Measurements from ENCODE around the gene ZNF287. TPM values are rescaled to one million over a fixed set of nuclear protein-coding genes. Genes with fewer than 3 reads are reported as not detected.
A peak's percentile ranks its signal among the peaks of the same experiment; 100 is the strongest.
"Not testable (repeated sequence)": the region's sequence is repeated elsewhere in the genome, so short reads cannot be mapped to it uniquely, and the experiment has no call there.

Gene ZNF287
- total and polyA plus RNA-seq, 7 donors, result 0.46 to 8.1 (median 5.0) TPM

- 23 to 33% methylated on average over 2 of the region's 2 CpGs for WGBS, 2 donors
- no peaks in the 10 kb centered on the region for H3K9me3 ChIP-seq
- H3K4me3 ChIP-seq, result no peak overlapping the region
- peaks cover 0 to 10% (median 0%) of the 10 kb centered on the region in 4 donors for H3K4me1 ChIP-seq
- no peaks in the 10 kb centered on the region for H3K36me3 ChIP-seq
- TF ChIP-seq CTCF (IDR thresholded peaks at IDR 0.05) (peak in 2 of 4 experiments; percentile 2 to 7), POLR2A (IDR thresholded peaks at IDR 0.05) (no peak)
- no peak for DNase-seq
- intact Hi-C loops (cut with DNase I), result loop anchor here (2.0 to 5.0 kb wide), 2 partner anchors 52 to 455 kb away; no protein-coding TSS in a partner anchor
- H3K27ac ChIP-seq, result peak overlapping the region; percentile 88 to 91 (median 90)
- peaks cover 0 to 3% (median 0%) of the 10 kb centered on the region in 3 donors for H3K27me3 ChIP-seq
Observed at GRCh38 chr17:16537130-16537458, 31.9 kb downstream of the ZNF287 start.

DNA sequence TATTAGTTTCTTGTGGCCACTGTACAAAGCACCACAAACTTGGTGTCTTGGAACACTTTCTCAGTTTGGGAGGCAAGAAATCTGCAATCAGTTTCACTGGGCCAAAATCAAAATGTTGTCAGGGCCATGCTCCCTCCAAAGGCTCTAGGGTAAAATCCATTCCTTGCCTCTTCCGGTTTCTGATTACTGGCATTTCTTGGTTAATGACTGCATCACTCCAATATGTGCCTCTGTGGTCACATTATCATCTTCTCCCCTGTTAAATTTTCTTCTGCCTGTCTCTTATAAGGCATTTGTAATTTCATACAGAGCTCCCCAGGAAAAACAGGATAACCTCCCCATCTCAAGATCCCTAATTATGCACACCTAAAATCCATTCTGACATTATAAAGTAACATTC is 34.8 kb downstream of the ZNF287 start:
- H3K27ac ChIP-seq, result no peak overlapping the region
- no peaks in the 10 kb centered on the region for H3K36me3 ChIP-seq
- 91 to 92% methylated on average over 1 of the region's 1 CpG for WGBS, 2 donors
- H3K4me1 ChIP-seq, result peaks cover 0 to 10% (median 0%) of the 10 kb centered on the region in 4 donors
- DNase-seq, result no peak
- H3K9me3 ChIP-seq, result no peaks in the 10 kb centered on the region
- H3K27me3 ChIP-seq, result peaks cover 0 to 3% (median 0%) of the 10 kb centered on the region in 3 donors
- intact Hi-C loops (cut with DNase I), result no loop called here
- no peak overlapping the region for H3K4me3 ChIP-seq
- TF ChIP-seq CTCF (IDR thresholded peaks at IDR 0.05), result no peak
- TF ChIP-seq POLR2A (IDR thresholded peaks at IDR 0.05), result no peak
- TF ChIP-seq POLR2AphosphoS5 (IDR thresholded peaks at IDR 0.05), result no peak

- Histone ChIP-seq H3K36me3 (no peaks in the 10 kb centered on the region), H3K27ac (no peak overlapping the region), H3K4me1 (no peaks in the 10 kb centered on the region), H3K27me3 (peaks cover 0 to 3% (median 0%) of the 10 kb centered on the region in 3 donors), H3K4me3 (no peak overlapping the region), H3K9me3 (no peaks in the 10 kb centered on the region)
- intact Hi-C loops (cut with DNase I), result no loop called here
- WGBS, 2 donors, result 88 to 92% methylated on average over 4 of the region's 4 CpGs
- TF ChIP-seq POLR2AphosphoS5 (IDR thresholded peaks at IDR 0.05) (no peak), EP300 (IDR thresholded peaks at IDR 0.05) (no peak)
- no peak for DNase-seq
Observed at GRCh38 chr17:16529906-16530305, 39.1 kb downstream of the ZNF287 start.

- Histone ChIP-seq H3K9me3 (no peaks in the 10 kb centered on the region), H3K27ac (no peak overlapping the region), H3K27me3 (no peaks in the 10 kb centered on the region), H3K4me1 (no peaks in the 10 kb centered on the region), H3K4me3 (no peak overlapping the region), H3K36me3 (no peaks in the 10 kb centered on the region)
- intact Hi-C loops (cut with DNase I), result no loop called here
- WGBS, 2 donors, result 88 to 93% methylated on average over 4 of the region's 4 CpGs
- no peak for TF ChIP-seq CTCF (IDR thresholded peaks at IDR 0.05)
- no peak for TF ChIP-seq POLR2AphosphoS5 (IDR thresholded peaks at IDR 0.05)
- TF ChIP-seq EP300 (IDR thresholded peaks at IDR 0.05), result no peak
- TF ChIP-seq POLR2A (IDR thresholded peaks at IDR 0.05), result no peak
- DNase-seq, result no peak
Observed at GRCh38 chr17:16527298-16527697, 41.7 kb downstream of the ZNF287 start.

- WGBS, 2 donors, result 93 to 95% methylated on average over 6 of the region's 6 CpGs
- H3K9me3 ChIP-seq; intact Hi-C loops (cut with DNase I): not testable (repeated sequence)
Observed at GRCh38 chr17:16525556-16525955, 43.4 kb downstream of the ZNF287 start.

DNA sequence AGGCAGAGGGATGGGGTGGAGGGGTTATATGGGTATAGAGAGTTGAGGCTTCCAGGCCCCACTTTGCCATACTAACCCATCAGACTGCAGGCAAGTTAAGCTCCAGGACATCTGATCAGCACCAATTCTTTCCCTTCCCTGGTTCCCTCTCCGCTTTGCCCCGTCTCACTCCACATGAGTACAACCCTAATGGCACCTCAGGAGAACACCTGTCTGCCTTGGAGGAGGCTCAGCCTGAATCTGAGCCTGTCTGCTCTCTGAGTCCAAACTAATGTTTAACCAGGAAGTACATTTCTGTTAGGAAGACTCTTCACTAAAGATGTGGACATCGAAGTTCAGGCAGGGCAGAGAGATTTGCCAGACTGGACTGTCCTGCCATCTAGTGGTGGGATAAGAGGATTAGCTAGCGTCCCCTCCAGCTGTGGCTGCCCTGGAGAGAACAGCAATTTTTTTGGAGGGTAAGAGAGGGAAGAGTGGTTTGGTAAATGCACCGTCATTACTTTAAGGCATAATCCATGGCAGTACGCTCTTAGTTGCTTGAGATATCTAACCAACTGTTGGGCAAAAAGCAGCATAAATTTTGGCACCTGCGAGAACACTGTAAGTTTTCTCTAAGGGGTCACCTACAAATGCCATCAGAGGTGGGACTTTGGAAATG is 47.8 kb downstream of the ZNF287 start:
- TF ChIP-seq POLR2AphosphoS5 (IDR thresholded peaks at IDR 0.05) (peak in 1 of 4 donors; percentile 38), EP300 (IDR thresholded peaks at IDR 0.05) (no peak), CTCF (IDR thresholded peaks at IDR 0.05) (peak; percentile 84 to 93 (median 91)), POLR2A (IDR thresholded peaks at IDR 0.05) (no peak)
- Histone ChIP-seq H3K4me3 (no peak overlapping the region), H3K36me3 (no peaks in the 10 kb centered on the region), H3K27ac (peak overlapping the region in 1 of 4 donors; percentile 30), H3K27me3 (no peaks in the 10 kb centered on the region), H3K4me1 (peaks cover 0 to 11% (median 10%) of the 10 kb centered on the region in 4 donors), H3K9me3 (no peaks in the 10 kb centered on the region)
- WGBS, 2 donors, result 14 to 35% methylated on average over 7 of the region's 7 CpGs
- intact Hi-C loops (cut with DNase I), result loop anchor here (1.0 to 5.0 kb wide), 3 partner anchors 68 to 159 kb away; no protein-coding TSS in a partner anchor
- DNase-seq, result peak; percentile 91

More at GRCh38 chr17:16525556-16525955, 43.4 kb downstream of the ZNF287 start:
- not testable (repeated sequence) for H3K4me1 ChIP-seq, H3K27me3 ChIP-seq, H3K4me3 ChIP-seq, H3K36me3 ChIP-seq, H3K27ac ChIP-seq, DNase-seq
